MM.1S (cell line): ENCODE measurements around the gene GJA9.

Source experiments
- DNase-seq: peaks from one replicate; pipeline ENCODE4 v3.0.0-alpha.2; 2015
- H2AFZ ChIP-seq: fragments of 300-600 bp; sonication (generic); 2 replicates; pipeline ENCODE4 v1.6.0; 2016; ENCODE audit warnings: antibody characterized with exemption, low read length
- H3F3A ChIP-seq: fragments of 300-600 bp; sonication (generic); 2 replicates; pipeline ENCODE4 v1.6.1; 2016; ENCODE audit warnings: mild to moderate bottlenecking, antibody characterized with exemption, low read length, moderate library complexity, mixed read lengths; ENCODE audit not compliant: insufficient read depth
- H3K27ac ChIP-seq: fragments of 300-600 bp; sonication (generic); 2 replicates; pipeline ENCODE4 v1.5.1; 2016; ENCODE audit warnings: mild to moderate bottlenecking, low read length
- H3K27me3 ChIP-seq: fragments of 300-600 bp; sonication (generic); replicated peaks from 2 replicates; pipeline ENCODE4 v1.6.0; 2016; ENCODE audit warnings: low read length; ENCODE audit not compliant: insufficient read depth
- H3K36me3 ChIP-seq: fragments of 300-600 bp; sonication (generic); replicated peaks from 2 replicates; pipeline ENCODE4 v1.6.1; 2016; ENCODE audit warnings: mild to moderate bottlenecking, low read length, mixed read lengths; ENCODE audit not compliant: insufficient read depth
- H3K4me1 ChIP-seq: fragments of 300-600 bp; sonication (generic); 2 replicates; pipeline ENCODE4 v1.6.1; 2016; ENCODE audit warnings: low read length, mixed read lengths
- H3K4me2 ChIP-seq: fragments of 300-600 bp; sonication (generic); 2 replicates; pipeline ENCODE4 v1.6.0; 2016; ENCODE audit warnings: low read depth, low read length
- H3K4me3 ChIP-seq: fragments of 300-600 bp; sonication (generic); 2 replicates; pipeline ENCODE4 v1.5.1; 2016; ENCODE audit warnings: low read length, mixed read lengths
- H3K79me2 ChIP-seq: fragments of 300-600 bp; sonication (generic); 2 replicates; pipeline ENCODE4 v1.6.1; 2016; ENCODE audit warnings: mixed run types, low read length, mixed read lengths
- H3K9ac ChIP-seq: fragments of 300-600 bp; sonication (generic); 2 replicates; pipeline ENCODE4 v1.6.1; 2016; ENCODE audit warnings: low read length, mixed read lengths
- H3K9me2 ChIP-seq: fragments of 300-600 bp; sonication (generic); replicated peaks from 2 replicates; pipeline ENCODE4 v1.6.1; 2016; ENCODE audit warnings: mild to moderate bottlenecking, low read length, mixed read lengths; ENCODE audit not compliant: insufficient read depth
- H3K9me3 ChIP-seq: fragments of 300-600 bp; sonication (generic); replicated peaks from 2 replicates; pipeline ENCODE4 v1.6.1; 2016; ENCODE audit warnings: mild to moderate bottlenecking, low read length, mixed read lengths; ENCODE audit not compliant: insufficient read depth
- H4K20me1 ChIP-seq: fragments of 300-600 bp; sonication (generic); 2 replicates; pipeline ENCODE4 v1.6.1; 2016; ENCODE audit warnings: mild to moderate bottlenecking, low read length, moderate library complexity, mixed read lengths; ENCODE audit not compliant: insufficient read depth
- EZH2phosphoT487 ChIP-seq: fragments of 300-600 bp; sonication (generic); IDR thresholded peaks from 2 replicates; pipeline ENCODE4 v1.6.1; 2018; ENCODE audit warnings: antibody characterized with exemption, low read length

The GJA9 gene

DNA sequence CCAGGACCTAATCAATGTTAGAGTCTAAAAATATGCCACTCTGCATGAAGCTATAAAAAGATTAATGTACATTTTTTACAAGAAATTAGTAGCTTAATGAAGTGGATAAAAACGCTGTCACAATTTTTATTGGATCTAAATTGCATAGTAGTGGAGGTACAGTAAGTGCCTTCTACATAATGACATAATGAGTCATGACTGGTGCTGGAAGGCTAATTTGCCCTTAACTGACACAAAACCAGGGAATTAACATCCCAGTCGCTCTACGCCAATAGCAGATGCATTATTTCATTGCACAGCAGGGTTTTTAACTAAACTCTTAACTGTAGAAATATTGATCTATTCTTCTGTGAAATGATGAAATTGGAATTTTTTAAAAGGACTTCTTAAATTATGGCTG lies 55.1 kb downstream of the GJA9 start:
- H3K27ac ChIP-seq, result no peak overlapping the region
- no peaks in the 10 kb centered on the region for H3K9me3 ChIP-seq
- H3K27me3 ChIP-seq, result no peaks in the 10 kb centered on the region
- H3K9me2 ChIP-seq, result no peaks in the 10 kb centered on the region
- no peak overlapping the region for H3K4me2 ChIP-seq
- no peak overlapping the region for H2AFZ ChIP-seq
- no peak for DNase-seq
- no peaks in the 10 kb centered on the region for H3K4me1 ChIP-seq
- no peaks in the 10 kb centered on the region for H4K20me1 ChIP-seq
- no peak for TF ChIP-seq EZH2phosphoT487
- no peak overlapping the region for H3K4me3 ChIP-seq
- no peaks in the 10 kb centered on the region for H3F3A ChIP-seq
- H3K9ac ChIP-seq, result no peak overlapping the region
- H3K79me2 ChIP-seq, result no peaks in the 10 kb centered on the region
- H3K36me3 ChIP-seq, result no peaks in the 10 kb centered on the region
